ENCODE data around the gene KIAA1671.
"Not testable (repeated sequence)": the region's sequence is repeated elsewhere in the genome, so short reads cannot be mapped to it uniquely, and the experiment has no call there.

The KIAA1671 gene

GRCh38 chr22:24951942-24952836 lies at the start of gene KIAA1671:
TSS of gene KIAA1671 (plus strand) at chr22:24952716. CDS start at chr22:25028000, 75,284 bp downstream.
- H3K4me3 ChIP-seq (ENCODE audit: low read depth, low read length) = peak within 1 kb of the TSS; percentile 58
- TF ChIP-seq CTCF (IDR thresholded peaks at IDR 0.05; ENCODE audit: insufficient read depth, low read depth, low read length, missing control alignments) = peak; percentile 85
- peak; percentile 80 for DNase-seq (ENCODE audit: low read depth)

- DNase-seq (ENCODE audit: low read depth) = no peak
- no peak overlapping the region for H3K4me3 ChIP-seq (ENCODE audit: low read depth, low read length)
- TF ChIP-seq CTCF (IDR thresholded peaks at IDR 0.05; ENCODE audit: insufficient read depth, low read depth, low read length, missing control alignments) = no peak
Observed at GRCh38 chr22:24905909-24906308, 46.6 kb upstream of the KIAA1671 start.

GRCh38 chr22:24907101-24907500 lies 45.4 kb upstream of the KIAA1671 start:
- not testable (repeated sequence) for DNase-seq (ENCODE audit: low read depth); H3K4me3 ChIP-seq (ENCODE audit: low read depth, low read length)

GRCh38 chr22:24920029-24920428 lies 32.5 kb upstream of the KIAA1671 start:
- no peak for TF ChIP-seq CTCF (IDR thresholded peaks at IDR 0.05; ENCODE audit: insufficient read depth, low read depth, low read length, missing control alignments)
- no peak for DNase-seq (ENCODE audit: low read depth)

GRCh38 chr22:24925586-24926427 lies 26.7 kb upstream of the KIAA1671 start:
- DNase-seq (ENCODE audit: low read depth) = no peak
- TF ChIP-seq CTCF (IDR thresholded peaks at IDR 0.05; ENCODE audit: insufficient read depth, low read depth, low read length, missing control alignments) = no peak
- H3K4me3 ChIP-seq (ENCODE audit: low read depth, low read length) = no peak overlapping the region

More at GRCh38 chr22:24920029-24920428, 32.5 kb upstream of the KIAA1671 start:
- no peak overlapping the region for H3K4me3 ChIP-seq (ENCODE audit: low read depth, low read length)

- no peak for TF ChIP-seq CTCF (IDR thresholded peaks at IDR 0.05; ENCODE audit: insufficient read depth, low read depth, low read length, missing control alignments)
- no peak for DNase-seq (ENCODE audit: low read depth)
- H3K4me3 ChIP-seq (ENCODE audit: low read depth, low read length) = no peak overlapping the region
Observed at GRCh38 chr22:24926428-24926725, 26.1 kb upstream of the KIAA1671 start.

- H3K4me3 ChIP-seq (ENCODE audit: low read depth, low read length) = no peak overlapping the region
- no peak for DNase-seq (ENCODE audit: low read depth)
- no peak for TF ChIP-seq CTCF (IDR thresholded peaks at IDR 0.05; ENCODE audit: insufficient read depth, low read depth, low read length, missing control alignments)
Observed at GRCh38 chr22:24926849-24927579, 25.5 kb upstream of the KIAA1671 start.

Data from GM12865 (cell line).